Lower leg skin (tissue), 3 donors: ENCODE results near the gene ABCA7.

Source experiments
- CTCF ChIP-seq, 3 donors: fragments of 450-650 bp; IDR thresholded peaks; one replicate each; pipeline ENCODE4 v1.5.1; 2016; ENCODE audit warnings: antibody characterized with exemption in 3 of 3, mild to moderate bottlenecking in 3 of 3, moderate library complexity in 2 of 3
- POLR2A ChIP-seq, 2 donors: fragments of 450-650 bp; IDR thresholded peaks; one replicate each; pipeline ENCODE4 v1.6.1; 2016 to 2017; ENCODE audit warnings: antibody characterized with exemption in 2 of 2, mild to moderate bottlenecking in 1 of 2, moderate library complexity in 1 of 2

GRCh38 chr19:1110809-1111640, 71.1 kb downstream of the ABCA7 start:
- no peak for TF ChIP-seq CTCF (IDR thresholded peaks at IDR 0.05)
- TF ChIP-seq POLR2A (IDR thresholded peaks at IDR 0.05), result no peak
